Body of pancreas (tissue), 4 donors: Measurements from ENCODE around the gene ABI3. TPM values are rescaled to one million over a fixed set of nuclear protein-coding genes. Genes with fewer than 3 reads are reported as not detected.
A peak's percentile ranks its signal among the peaks of the same experiment; 100 is the strongest.
"Not testable (repeated sequence)": the region's sequence is repeated elsewhere in the genome, so short reads cannot be mapped to it uniquely, and the experiment has no call there.

Experiments
- ATAC-seq: fragments of 150-250 bp; one replicate; pipeline ENCODE4 v1.9.1; 2016
- DNase-seq, 4 donors: peaks; one replicate each; pipeline ENCODE4 v3.0.0-alpha.2; 2019
- H3K27ac ChIP-seq, 4 donors: fragments of 200-600 bp; sonication (generic); 1 replicate in 3 of 4; 2 replicates in 1 of 4; pipeline versions ENCODE4 v1.5.1 to v1.6.1; 2016 to 2019; ENCODE audit warnings: mild to moderate bottlenecking in 1 of 4, mixed read lengths in 1 of 4, moderate library complexity in 1 of 4
- H3K27me3 ChIP-seq, 2 donors: fragments of 200-600 bp; sonication (generic); one replicate each; pipeline ENCODE4 v1.6.0; 2016; ENCODE audit warnings: mild to moderate bottlenecking in 1 of 2
- H3K36me3 ChIP-seq, 2 donors: fragments of 200-600 bp; sonication (generic); replicated peaks in 1 of 2; 2 replicates each; pipeline ENCODE4 v1.5.1; 2016; ENCODE audit warnings: low read depth in 2 of 2; ENCODE audit not compliant: insufficient read depth in 1 of 2
- H3K4me1 ChIP-seq: fragments of 200-600 bp; sonication (generic); one replicate; pipeline ENCODE4 v1.6.0; 2016
- H3K4me3 ChIP-seq, 2 donors: fragments of 200-600 bp; sonication (generic); 1 replicate in 1 of 2; 2 replicates in 1 of 2; pipeline ENCODE4 v1.5.1; 2016 to 2019
- H3K9me3 ChIP-seq, 3 donors: fragments of 200-600 bp; sonication (generic); 1 replicate in 2 of 3; 2 replicates in 1 of 3; pipeline ENCODE4 v1.5.1; 2016
- POLR2A ChIP-seq, 3 donors: fragments of 450-650 bp; IDR thresholded peaks; one replicate each; pipeline ENCODE4 v1.6.1; 2016; ENCODE audit warnings: antibody characterized with exemption in 3 of 3, mild to moderate bottlenecking in 2 of 3
- WGBS, 2 donors: methylation state at CpG; one replicate each; pipeline ENCODE4 v1.1.5; 2017; 5-methylcytosine and 5-hydroxymethylcytosine counted together
- intact Hi-C: fragments of 100-400 bp; cut with DNase I; formaldehyde crosslinking; loops from one replicate; pipeline ENCODE4 v1.15.1; 2023
- total RNA-seq, 2 donors: library from RNA; depleted of rRNA; stranded (reverse); fragments of >200 nt; gene quantifications; one replicate each; pipeline ENCODE4 v1.1.0, GENCODE V29; 2016
- TF ChIP-seq, protein P1 (sequence below), 7 experiments: fragments of 450-650 bp in 4 of 7; fragments of 200-600 bp in 3 of 7; sonication (generic) in 3 of 7; IDR thresholded peaks; one replicate each; pipeline ENCODE4 v1.5.1; 2016 to 2019; ENCODE audit warnings: antibody characterized with exemption in 7 of 7

ABI3 gene
- total RNA-seq, 2 donors from 2014 or later: 4.9 to 6.3 TPM

DNA sequence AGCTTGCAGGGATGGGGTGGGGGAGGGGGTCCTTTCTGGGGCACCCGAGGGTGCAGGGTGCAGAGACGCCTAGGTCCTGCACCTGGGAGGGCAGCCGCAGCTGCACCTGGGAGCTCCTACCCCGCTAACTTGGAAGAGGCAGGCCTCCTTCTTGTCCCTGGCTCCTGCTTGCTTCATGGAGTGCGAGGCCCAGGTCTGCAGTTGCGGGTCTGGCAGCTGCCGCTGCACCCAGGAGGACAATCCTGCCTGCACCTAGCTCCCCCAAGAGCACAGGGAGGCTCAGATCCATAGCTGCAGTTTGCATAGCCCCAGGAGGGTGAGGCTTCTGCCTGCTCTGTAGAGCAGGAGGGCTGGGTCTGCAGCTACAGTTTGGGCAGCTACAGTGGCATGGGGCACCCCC is 26.7 kb upstream of the ABI3 start:
- 75 to 77% methylated on average over 4 to 7 of the region's 7 CpGs for WGBS, 2 donors
- Histone ChIP-seq H3K9me3 (peaks cover 0 to 13% (median 0%) of the 10 kb centered on the region in 3 donors), H3K4me1 (no peaks in the 10 kb centered on the region), H3K27ac (no peak overlapping the region), H3K36me3 (no peaks in the 10 kb centered on the region), H3K27me3 (no peaks in the 10 kb centered on the region), H3K4me3 (no peak overlapping the region)
- ATAC-seq: no peak
- DNase-seq: no peak
- TF ChIP-seq, protein P1, sequence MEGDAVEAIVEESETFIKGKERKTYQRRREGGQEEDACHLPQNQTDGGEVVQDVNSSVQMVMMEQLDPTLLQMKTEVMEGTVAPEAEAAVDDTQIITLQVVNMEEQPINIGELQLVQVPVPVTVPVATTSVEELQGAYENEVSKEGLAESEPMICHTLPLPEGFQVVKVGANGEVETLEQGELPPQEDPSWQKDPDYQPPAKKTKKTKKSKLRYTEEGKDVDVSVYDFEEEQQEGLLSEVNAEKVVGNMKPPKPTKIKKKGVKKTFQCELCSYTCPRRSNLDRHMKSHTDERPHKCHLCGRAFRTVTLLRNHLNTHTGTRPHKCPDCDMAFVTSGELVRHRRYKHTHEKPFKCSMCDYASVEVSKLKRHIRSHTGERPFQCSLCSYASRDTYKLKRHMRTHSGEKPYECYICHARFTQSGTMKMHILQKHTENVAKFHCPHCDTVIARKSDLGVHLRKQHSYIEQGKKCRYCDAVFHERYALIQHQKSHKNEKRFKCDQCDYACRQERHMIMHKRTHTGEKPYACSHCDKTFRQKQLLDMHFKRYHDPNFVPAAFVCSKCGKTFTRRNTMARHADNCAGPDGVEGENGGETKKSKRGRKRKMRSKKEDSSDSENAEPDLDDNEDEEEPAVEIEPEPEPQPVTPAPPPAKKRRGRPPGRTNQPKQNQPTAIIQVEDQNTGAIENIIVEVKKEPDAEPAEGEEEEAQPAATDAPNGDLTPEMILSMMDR (IDR thresholded peaks at IDR 0.05): no peak
- TF ChIP-seq POLR2A (IDR thresholded peaks at IDR 0.05): no peak
- intact Hi-C loops: no loop called here

DNA sequence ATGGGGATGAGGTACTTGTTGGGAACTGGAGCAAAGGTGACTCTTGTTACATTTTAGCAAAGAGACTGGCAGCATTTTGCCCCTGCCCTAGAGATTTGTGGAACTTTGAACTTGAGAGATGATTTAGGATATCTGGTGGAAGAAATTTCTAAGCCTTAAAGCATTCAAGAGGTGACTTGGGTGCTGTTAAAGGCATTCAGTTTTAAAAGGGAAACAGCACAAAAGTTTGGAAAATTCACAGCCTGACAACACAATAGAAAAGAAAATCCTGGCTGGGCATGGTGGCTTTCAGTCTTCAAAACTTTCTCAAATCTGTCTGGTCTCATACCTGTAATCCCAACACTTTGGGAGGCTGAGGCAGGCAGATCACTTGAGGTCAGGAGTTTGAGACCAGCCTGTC is 26.0 kb upstream of the ABI3 start:
- ATAC-seq, H3K36me3 ChIP-seq, H3K27ac ChIP-seq, H3K27me3 ChIP-seq, DNase-seq, H3K4me1 ChIP-seq, intact Hi-C loops, H3K4me3 ChIP-seq: not testable (repeated sequence)
- H3K9me3 ChIP-seq: peaks cover 0 to 13% (median 0%) of the 10 kb centered on the region in 3 donors

DNA sequence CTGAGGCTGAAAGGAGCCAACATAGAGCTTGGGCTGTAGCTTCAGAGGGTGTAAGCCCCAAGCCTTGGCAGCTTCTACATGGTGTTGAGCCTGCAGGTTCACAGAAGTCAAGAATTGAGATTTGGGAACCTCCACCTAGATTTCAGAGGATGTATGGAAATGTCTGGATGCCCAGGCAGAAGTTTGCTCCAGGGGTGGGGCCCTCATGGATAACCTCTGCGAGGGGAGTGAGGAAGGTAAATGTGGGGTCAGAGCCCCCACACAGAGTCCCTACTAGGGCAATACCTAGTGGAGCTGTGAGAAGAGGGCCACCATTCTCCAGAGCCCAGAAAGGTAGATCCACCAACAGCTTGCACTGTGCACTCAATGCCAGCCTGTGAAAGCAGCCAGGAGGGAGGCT is 25.1 kb upstream of the ABI3 start:
- DNase-seq, intact Hi-C loops, H3K27me3 ChIP-seq, H3K27ac ChIP-seq, H3K36me3 ChIP-seq, ATAC-seq, H3K4me3 ChIP-seq, H3K4me1 ChIP-seq: not testable (repeated sequence)
- peaks cover 0 to 13% (median 0%) of the 10 kb centered on the region in 3 donors for H3K9me3 ChIP-seq
- WGBS, 2 donors: 75 to 100% methylated on average over 1 of the region's 1 CpG

DNA sequence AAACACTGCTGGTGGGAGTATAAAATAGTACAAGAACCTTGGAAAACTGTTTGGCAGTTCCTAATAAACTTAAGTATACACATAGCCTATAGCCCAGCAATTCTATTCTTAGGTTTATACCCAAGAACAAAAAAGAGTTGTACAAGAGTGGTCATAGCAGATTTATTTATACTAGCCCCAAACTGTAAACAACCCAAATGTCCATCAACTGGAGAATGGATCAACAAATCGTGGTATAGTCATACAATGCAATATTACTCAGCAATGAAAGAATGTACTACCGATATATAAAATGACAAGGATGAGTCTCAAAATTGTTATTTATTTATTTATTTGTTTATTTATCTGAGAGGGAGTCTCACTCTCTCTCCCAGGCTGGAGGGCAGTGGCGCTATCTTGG is 23.2 kb upstream of the ABI3 start:
- ATAC-seq: no peak
- WGBS, 2 donors: 90 to 98% methylated on average over 3 of the region's 3 CpGs
- Histone ChIP-seq H3K27ac (no peak overlapping the region), H3K4me1 (no peaks in the 10 kb centered on the region), H3K36me3 (no peaks in the 10 kb centered on the region), H3K4me3 (no peak overlapping the region), H3K9me3 (peaks cover 0 to 13% (median 0%) of the 10 kb centered on the region in 3 donors), H3K27me3 (no peaks in the 10 kb centered on the region)
- intact Hi-C loops: no loop called here
- no peak for TF ChIP-seq POLR2A (IDR thresholded peaks at IDR 0.05)
- TF ChIP-seq, protein P1 (IDR thresholded peaks at IDR 0.05): no peak
- no peak for DNase-seq

DNA sequence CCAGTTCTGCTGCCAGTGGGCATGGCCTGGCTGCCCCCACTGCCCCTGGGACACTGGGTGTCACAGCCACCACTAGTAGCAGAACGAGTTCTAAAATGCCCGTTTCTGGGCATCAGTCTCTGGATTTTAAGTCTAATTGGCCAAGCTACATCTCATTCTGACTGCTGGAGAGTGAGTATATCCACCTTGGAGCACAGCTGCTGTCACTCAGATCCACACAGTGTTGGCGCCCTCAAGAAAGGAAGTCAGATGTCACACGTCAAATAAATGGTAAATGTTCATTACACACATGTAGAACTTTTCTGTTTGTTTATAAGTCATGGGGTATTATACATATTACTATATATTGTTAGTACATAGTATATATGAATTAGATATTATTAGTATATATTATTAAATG is 19.6 kb upstream of the ABI3 start:
- H3K9me3 ChIP-seq: peaks cover 0 to under 1% (median 0%) of the 10 kb centered on the region in 3 donors
- H3K27ac ChIP-seq: no peak overlapping the region
- TF ChIP-seq, protein P1 (IDR thresholded peaks at IDR 0.05): no peak
- TF ChIP-seq POLR2A (IDR thresholded peaks at IDR 0.05): no peak
- intact Hi-C loops: no loop called here
- WGBS, 2 donors: 39 to 47% methylated on average over 4 of the region's 4 CpGs
- no peak overlapping the region for H3K4me3 ChIP-seq
- H3K4me1 ChIP-seq: peaks cover 10% of the 10 kb centered on the region
- no peaks in the 10 kb centered on the region for H3K27me3 ChIP-seq
- no peak for ATAC-seq
- H3K36me3 ChIP-seq: no peaks in the 10 kb centered on the region
- no peak for DNase-seq

DNA sequence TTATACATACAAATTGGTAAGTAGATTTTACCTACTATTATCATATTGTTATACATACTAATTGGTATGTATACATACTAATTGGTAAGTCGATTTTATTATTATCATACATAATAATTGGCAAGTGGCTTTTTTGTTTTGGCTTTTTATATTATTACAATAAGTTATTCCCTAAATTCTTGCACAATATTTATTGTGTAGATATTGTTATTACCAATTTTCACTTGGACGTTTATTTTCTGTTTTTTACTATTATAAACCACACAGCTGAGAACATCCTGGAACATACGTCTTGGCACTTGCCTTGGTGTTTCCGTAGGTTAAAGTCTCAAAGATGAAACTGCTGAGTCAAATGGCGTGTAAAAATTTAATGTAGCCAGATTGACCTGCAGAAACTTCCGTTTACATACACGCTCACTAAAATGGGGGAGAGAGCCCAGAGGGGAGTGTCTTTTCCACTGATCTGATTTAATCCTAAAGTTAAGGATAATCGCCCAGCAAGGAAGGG is 19.0 kb upstream of the ABI3 start:
- intact Hi-C loops: no loop called here
- Histone ChIP-seq H3K36me3 (no peaks in the 10 kb centered on the region), H3K27ac (peak overlapping the region; percentile 86 to 95 (median 92)), H3K4me1 (peaks cover 10% of the 10 kb centered on the region), H3K4me3 (peak overlapping the region; percentile 40 to 42), H3K9me3 (no peaks in the 10 kb centered on the region), H3K27me3 (no peaks in the 10 kb centered on the region)
- ATAC-seq (no peak), DNase-seq (no peak)
- 5% methylated on average over 8 of the region's 8 CpGs for WGBS, 2 donors
- no peak for TF ChIP-seq POLR2A (IDR thresholded peaks at IDR 0.05)
- TF ChIP-seq, protein P1 (IDR thresholded peaks at IDR 0.05): no peak
